A549 (cell line): Measurements from ENCODE around the gene SFT2D2.

Experiments
- CEBPB ChIP-seq, 2 experiments: fragments of >200 bp in 1 of 2; sonication (Bioruptor Twin) in 1 of 2; formaldehyde crosslinking in 1 of 2; IDR thresholded peaks; 2 replicates each; pipeline ENCODE4 v1.6.1; 2012 to 2016
- EP300 ChIP-seq, 2 experiments: fragments of >200 bp; sonication (Bioruptor Twin); formaldehyde crosslinking; IDR thresholded peaks; 2 replicates in 1 of 2; 3 replicates in 1 of 2; pipeline ENCODE4 v1.6.1; 2016 to 2017
- HDAC2 ChIP-seq: fragments of 200-600 bp; sonication (generic); IDR thresholded peaks from 2 replicates; pipeline ENCODE4 v1.6.1; 2016
- MAFK ChIP-seq: fragments of 450-650 bp; IDR thresholded peaks from 2 replicates; pipeline ENCODE4 v1.6.1; 2014; ENCODE audit not compliant: partially characterized antibody
- MYC ChIP-seq: IDR thresholded peaks from 2 replicates; pipeline ENCODE4 v1.6.1; 2012; ENCODE audit warnings: mild to moderate bottlenecking, inconsistent platforms, low read length, improper control_type of control experiment, borderline replicate concordance
- POLR2A ChIP-seq: IDR thresholded peaks from 2 replicates; pipeline ENCODE4 v1.6.1; 2012; ENCODE audit warnings: mild to moderate bottlenecking, low read length
- SMC3 ChIP-seq: fragments of >200 bp; sonication (Bioruptor Twin); formaldehyde crosslinking; IDR thresholded peaks from 3 replicates; pipeline ENCODE4 v1.6.1; 2018; ENCODE audit warnings: inconsistent platforms
- SREBF2 ChIP-seq: fragments of 450-650 bp; IDR thresholded peaks from 2 replicates; pipeline ENCODE4 v1.6.1; 2014; ENCODE audit warnings: mild to moderate bottlenecking, moderate library complexity
- TFCP2L1 ChIP-seq: fragments of 250-450 bp; sonication (Bioruptor Pico); IDR thresholded peaks from 2 replicates; pipeline ENCODE4 v1.5.0; 2021; ENCODE audit warnings: mild to moderate bottlenecking
- ZSCAN20 ChIP-seq: fragments of 250-450 bp; sonication (Bioruptor Pico); IDR thresholded peaks from 2 replicates; pipeline ENCODE4 v1.8.0; 2022; ENCODE audit warnings: mild to moderate bottlenecking, moderate library complexity
- TF ChIP-seq, protein P1 (sequence below): fragments of >200 bp; sonication (Bioruptor Twin); formaldehyde crosslinking; IDR thresholded peaks from 3 replicates; pipeline ENCODE4 v1.5.1; 2016
- TF ChIP-seq, protein P2 (sequence below): fragments of 150-350 bp; IDR thresholded peaks from 2 replicates; pipeline ENCODE4 v1.6.1; 2014; ENCODE audit warnings: low read depth, mild to moderate bottlenecking, low read length
- TF ChIP-seq, protein P3 (sequence below): IDR thresholded peaks from 2 replicates; pipeline ENCODE4 v1.6.1; 2012
- TF ChIP-seq, protein P4 (sequence below): fragments of 450-650 bp; IDR thresholded peaks from 2 replicates; pipeline ENCODE4 v1.6.1; 2014; ENCODE audit warnings: antibody characterized with exemption

DNA sequence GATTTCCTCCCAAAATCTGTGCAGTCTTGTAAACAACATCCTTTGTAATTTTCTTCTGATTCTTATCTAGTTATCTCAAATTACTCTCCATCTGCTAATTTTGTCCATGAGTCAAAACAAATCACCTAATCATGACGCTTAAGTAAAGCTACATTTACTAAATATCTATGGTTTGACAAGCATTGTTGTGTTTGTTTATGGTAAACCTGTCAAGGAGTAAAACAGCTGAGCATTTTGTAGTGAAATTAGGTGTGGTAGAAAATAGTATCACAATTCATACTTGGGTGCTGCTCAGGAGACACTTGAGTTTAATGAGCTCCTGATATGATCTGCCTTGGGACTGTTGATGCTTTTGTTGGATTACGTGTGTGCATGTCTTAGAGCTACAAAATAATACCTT, 35.4 kb upstream of the SFT2D2 start:
- TF ChIP-seq, protein P1, sequence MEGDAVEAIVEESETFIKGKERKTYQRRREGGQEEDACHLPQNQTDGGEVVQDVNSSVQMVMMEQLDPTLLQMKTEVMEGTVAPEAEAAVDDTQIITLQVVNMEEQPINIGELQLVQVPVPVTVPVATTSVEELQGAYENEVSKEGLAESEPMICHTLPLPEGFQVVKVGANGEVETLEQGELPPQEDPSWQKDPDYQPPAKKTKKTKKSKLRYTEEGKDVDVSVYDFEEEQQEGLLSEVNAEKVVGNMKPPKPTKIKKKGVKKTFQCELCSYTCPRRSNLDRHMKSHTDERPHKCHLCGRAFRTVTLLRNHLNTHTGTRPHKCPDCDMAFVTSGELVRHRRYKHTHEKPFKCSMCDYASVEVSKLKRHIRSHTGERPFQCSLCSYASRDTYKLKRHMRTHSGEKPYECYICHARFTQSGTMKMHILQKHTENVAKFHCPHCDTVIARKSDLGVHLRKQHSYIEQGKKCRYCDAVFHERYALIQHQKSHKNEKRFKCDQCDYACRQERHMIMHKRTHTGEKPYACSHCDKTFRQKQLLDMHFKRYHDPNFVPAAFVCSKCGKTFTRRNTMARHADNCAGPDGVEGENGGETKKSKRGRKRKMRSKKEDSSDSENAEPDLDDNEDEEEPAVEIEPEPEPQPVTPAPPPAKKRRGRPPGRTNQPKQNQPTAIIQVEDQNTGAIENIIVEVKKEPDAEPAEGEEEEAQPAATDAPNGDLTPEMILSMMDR: no peak
- no peak for TF ChIP-seq HDAC2
- TF ChIP-seq CEBPB (IDR thresholded peaks at IDR 0.05): no peak
- TF ChIP-seq TFCP2L1 (CRISPR knock-in tag): no peak
- TF ChIP-seq SMC3: no peak
- TF ChIP-seq SREBF2: no peak
- TF ChIP-seq, protein P2, sequence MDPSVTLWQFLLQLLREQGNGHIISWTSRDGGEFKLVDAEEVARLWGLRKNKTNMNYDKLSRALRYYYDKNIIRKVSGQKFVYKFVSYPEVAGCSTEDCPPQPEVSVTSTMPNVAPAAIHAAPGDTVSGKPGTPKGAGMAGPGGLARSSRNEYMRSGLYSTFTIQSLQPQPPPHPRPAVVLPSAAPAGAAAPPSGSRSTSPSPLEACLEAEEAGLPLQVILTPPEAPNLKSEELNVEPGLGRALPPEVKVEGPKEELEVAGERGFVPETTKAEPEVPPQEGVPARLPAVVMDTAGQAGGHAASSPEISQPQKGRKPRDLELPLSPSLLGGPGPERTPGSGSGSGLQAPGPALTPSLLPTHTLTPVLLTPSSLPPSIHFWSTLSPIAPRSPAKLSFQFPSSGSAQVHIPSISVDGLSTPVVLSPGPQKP: no peak
- no peak for TF ChIP-seq POLR2A
- TF ChIP-seq, protein P3, sequence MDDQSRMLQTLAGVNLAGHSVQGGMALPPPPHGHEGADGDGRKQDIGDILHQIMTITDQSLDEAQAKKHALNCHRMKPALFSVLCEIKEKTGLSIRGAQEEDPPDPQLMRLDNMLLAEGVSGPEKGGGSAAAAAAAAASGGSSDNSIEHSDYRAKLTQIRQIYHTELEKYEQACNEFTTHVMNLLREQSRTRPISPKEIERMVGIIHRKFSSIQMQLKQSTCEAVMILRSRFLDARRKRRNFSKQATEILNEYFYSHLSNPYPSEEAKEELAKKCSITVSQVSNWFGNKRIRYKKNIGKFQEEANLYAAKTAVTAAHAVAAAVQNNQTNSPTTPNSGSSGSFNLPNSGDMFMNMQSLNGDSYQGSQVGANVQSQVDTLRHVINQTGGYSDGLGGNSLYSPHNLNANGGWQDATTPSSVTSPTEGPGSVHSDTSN: no peak
- no peak for TF ChIP-seq ZSCAN20 (CRISPR knock-in tag)
- TF ChIP-seq EP300 (IDR thresholded peaks at IDR 0.05): no peak
- TF ChIP-seq, protein P4, sequence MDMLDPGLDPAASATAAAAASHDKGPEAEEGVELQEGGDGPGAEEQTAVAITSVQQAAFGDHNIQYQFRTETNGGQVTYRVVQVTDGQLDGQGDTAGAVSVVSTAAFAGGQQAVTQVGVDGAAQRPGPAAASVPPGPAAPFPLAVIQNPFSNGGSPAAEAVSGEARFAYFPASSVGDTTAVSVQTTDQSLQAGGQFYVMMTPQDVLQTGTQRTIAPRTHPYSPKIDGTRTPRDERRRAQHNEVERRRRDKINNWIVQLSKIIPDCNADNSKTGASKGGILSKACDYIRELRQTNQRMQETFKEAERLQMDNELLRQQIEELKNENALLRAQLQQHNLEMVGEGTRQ: no peak
- no peak for TF ChIP-seq MYC
- no peak for TF ChIP-seq MAFK
